NCI-H128 (cell line): Measurements from ENCODE around the gene ANK3.

Source experiments
- DNase-seq: peaks from one replicate; lab custom pipeline; 2025; ENCODE audit not compliant: unreplicated experiment; lab: John Stamatoyannopoulos, UW

The ANK3 gene

GRCh38 chr10:60237977-60238758 is 151.5 kb downstream of the ANK3 start:
- no peak for DNase-seq

GRCh38 chr10:60236869-60237524 is 152.7 kb downstream of the ANK3 start:
- no peak for DNase-seq

GRCh38 chr10:60235001-60235400 is 154.7 kb downstream of the ANK3 start:
- DNase-seq: no peak

- DNase-seq: no peak
These were observed 155.1 kb downstream of the ANK3 start for GRCh38 chr10:60234551-60234950.

- DNase-seq: no peak
These were observed 158.8 kb downstream of the ANK3 start for GRCh38 chr10:60230892-60231291.

- DNase-seq: no peak
These were observed 165.5 kb downstream of the ANK3 start for GRCh38 chr10:60224066-60224705.

- DNase-seq: no peak
These were observed 167.6 kb downstream of the ANK3 start for GRCh38 chr10:60222047-60222446.

GRCh38 chr10:60212195-60212594 is 177.5 kb downstream of the ANK3 start:
- DNase-seq: no peak

GRCh38 chr10:60209874-60210570 is 179.7 kb downstream of the ANK3 start:
- no peak for DNase-seq

- DNase-seq: no peak
These were observed 180.9 kb downstream of the ANK3 start for GRCh38 chr10:60208676-60209269.

GRCh38 chr10:60207894-60208293 is 181.8 kb downstream of the ANK3 start:
- no peak for DNase-seq

GRCh38 chr10:60206735-60207134 is 182.9 kb downstream of the ANK3 start:
- DNase-seq: no peak

- DNase-seq: no peak
These were observed 183.9 kb downstream of the ANK3 start for GRCh38 chr10:60205741-60206140.

- no peak for DNase-seq
These were observed 185.6 kb downstream of the ANK3 start for GRCh38 chr10:60203993-60204618.

GRCh38 chr10:60200682-60201053 is 189.0 kb downstream of the ANK3 start:
- DNase-seq: no peak

- no peak for DNase-seq
These were observed 189.5 kb downstream of the ANK3 start for GRCh38 chr10:60200012-60200681.

GRCh38 chr10:60197206-60197605 is 192.5 kb downstream of the ANK3 start:
- DNase-seq: no peak

- no peak for DNase-seq
These were observed 195.3 kb downstream of the ANK3 start for GRCh38 chr10:60194421-60194820.

- no peak for DNase-seq
These were observed 196.7 kb downstream of the ANK3 start for GRCh38 chr10:60192946-60193345.

GRCh38 chr10:60189861-60190475 is 199.7 kb downstream of the ANK3 start:
- no peak for DNase-seq
